ENCODE results near the gene COL18A1.
A peak's percentile ranks its signal among the peaks of the same experiment; 100 is the strongest.
"Not testable (repeated sequence)": the region's sequence is repeated elsewhere in the genome, so short reads cannot be mapped to it uniquely, and the experiment has no call there.

COL18A1 gene

GRCh38 chr21:45528028-45528705 is 123.2 kb downstream of the COL18A1 start:
- no peak for FAIRE-seq
- no peak for DNase-seq (ENCODE audit: insufficient read length, low spot score)

- FAIRE-seq: no peak
- DNase-seq (ENCODE audit: insufficient read length, low spot score): no peak
Observed at GRCh38 chr21:45528981-45529784, 124.2 kb downstream of the COL18A1 start.

- DNase-seq (ENCODE audit: insufficient read length, low spot score) (no peak), FAIRE-seq (peak; percentile 98)
Observed at GRCh38 chr21:45529785-45530422, 124.9 kb downstream of the COL18A1 start.

- no peak for DNase-seq (ENCODE audit: insufficient read length, low spot score)
- FAIRE-seq: no peak
Observed at GRCh38 chr21:45530423-45531113, 125.6 kb downstream of the COL18A1 start.

- FAIRE-seq; DNase-seq (ENCODE audit: insufficient read length, low spot score): not testable (repeated sequence)
Observed at GRCh38 chr21:45531114-45531392, 126.1 kb downstream of the COL18A1 start.

GRCh38 chr21:45531393-45532215 is 126.6 kb downstream of the COL18A1 start:
- DNase-seq (ENCODE audit: insufficient read length, low spot score) (no peak), FAIRE-seq (no peak)

GRCh38 chr21:45532826-45533360 is 127.9 kb downstream of the COL18A1 start:
- DNase-seq (ENCODE audit: insufficient read length, low spot score) (no peak), FAIRE-seq (no peak)

- DNase-seq (ENCODE audit: insufficient read length, low spot score): no peak
- FAIRE-seq: no peak
Observed at GRCh38 chr21:45533361-45533845, 128.4 kb downstream of the COL18A1 start.

- no peak for DNase-seq (ENCODE audit: insufficient read length, low spot score)
- no peak for FAIRE-seq
Observed at GRCh38 chr21:45533846-45534635, 129.1 kb downstream of the COL18A1 start.

GRCh38 chr21:45534636-45535331 is 129.8 kb downstream of the COL18A1 start:
- DNase-seq (ENCODE audit: insufficient read length, low spot score) (no peak), FAIRE-seq (no peak)

- FAIRE-seq (no peak), DNase-seq (ENCODE audit: insufficient read length, low spot score) (no peak)
Observed at GRCh38 chr21:45535341-45536081, 130.5 kb downstream of the COL18A1 start.

- DNase-seq (ENCODE audit: insufficient read length, low spot score) (no peak), FAIRE-seq (no peak)
Observed at GRCh38 chr21:45536301-45537081, 131.5 kb downstream of the COL18A1 start.

- DNase-seq (ENCODE audit: insufficient read length, low spot score) (no peak), FAIRE-seq (no peak)
Observed at GRCh38 chr21:45537111-45537745, 132.3 kb downstream of the COL18A1 start.

- no peak for DNase-seq (ENCODE audit: insufficient read length, low spot score)
- no peak for FAIRE-seq
Observed at GRCh38 chr21:45537746-45538291, 132.9 kb downstream of the COL18A1 start.

- DNase-seq (ENCODE audit: insufficient read length, low spot score): no peak
- FAIRE-seq: no peak
Observed at GRCh38 chr21:45538381-45539045, 133.5 kb downstream of the COL18A1 start.

Measured in HTR-8/SVneo (cell line).